Thymus (tissue), 11 donors: Measurements from ENCODE around the gene NMNAT3. TPM values are rescaled to one million over a fixed set of nuclear protein-coding genes. Genes with fewer than 3 reads are reported as not detected.

Source experiments
- DNase-seq, 9 donors: peaks; one replicate each; pipeline ENCODE4 v3.0.0-alpha.2; 2013; ENCODE audit warnings: low spot score in 9 of 9, low read depth in 6 of 9, missing footprints in 1 of 9
- H3K27ac ChIP-seq, 2 donors: one replicate each; pipeline ENCODE4 v1.5.1; 2013; ENCODE audit warnings: control low read depth in 1 of 2, low read depth in 1 of 2, low read length in 1 of 2, mild to moderate bottlenecking in 1 of 2, moderate library complexity in 1 of 2
- H3K27me3 ChIP-seq, 2 donors: one replicate each; pipeline ENCODE4 v1.5.1; 2013; ENCODE audit warnings: low read length in 1 of 2; ENCODE audit not compliant: control insufficient read depth in 2 of 2, insufficient read depth in 1 of 2
- H3K36me3 ChIP-seq, 2 donors: one replicate each; pipeline ENCODE4 v1.5.1; 2013; ENCODE audit warnings: low read length in 1 of 2, mild to moderate bottlenecking in 1 of 2, moderate library complexity in 1 of 2; ENCODE audit not compliant: control insufficient read depth in 2 of 2, insufficient read depth in 2 of 2
- H3K4me1 ChIP-seq, 2 donors: one replicate each; pipeline ENCODE4 v1.5.1; 2013; ENCODE audit warnings: low read length in 2 of 2; ENCODE audit not compliant: control insufficient read depth in 2 of 2, insufficient read depth in 2 of 2
- H3K4me3 ChIP-seq, 2 donors: one replicate each; pipeline ENCODE4 v1.5.1; 2013; ENCODE audit warnings: low read length in 2 of 2, control low read depth in 1 of 2, mild to moderate bottlenecking in 1 of 2
- H3K9me3 ChIP-seq, 2 donors: one replicate each; pipeline ENCODE4 v1.5.1; 2013; ENCODE audit warnings: low read length in 1 of 2, mild to moderate bottlenecking in 1 of 2; ENCODE audit not compliant: control insufficient read depth in 2 of 2, insufficient read depth in 1 of 2
- WGBS: extraction: QIAGEN DNeasy Blood & Tissue Kit; methylation state at CpG from one replicate; pipeline ENCODE4 v1.1.7; 2013; 5-methylcytosine and 5-hydroxymethylcytosine counted together
- polyA plus RNA-seq: library from polyadenylated mRNA; stranded (reverse); fragments of 200-250 nt; gene quantifications from one replicate; pipeline ENCODE4 v1.2.3, GENCODE V29; 2013
- total RNA-seq: library from RNA; stranded (reverse); fragments of 120-200 nt; gene quantifications from one replicate; pipeline ENCODE4 v1.2.4, GENCODE V29; 2013
- donor health status: healthy.

Gene NMNAT3
- total and polyA plus RNA-seq, 2 donors: 4.7 to 5.2 TPM

DNA sequence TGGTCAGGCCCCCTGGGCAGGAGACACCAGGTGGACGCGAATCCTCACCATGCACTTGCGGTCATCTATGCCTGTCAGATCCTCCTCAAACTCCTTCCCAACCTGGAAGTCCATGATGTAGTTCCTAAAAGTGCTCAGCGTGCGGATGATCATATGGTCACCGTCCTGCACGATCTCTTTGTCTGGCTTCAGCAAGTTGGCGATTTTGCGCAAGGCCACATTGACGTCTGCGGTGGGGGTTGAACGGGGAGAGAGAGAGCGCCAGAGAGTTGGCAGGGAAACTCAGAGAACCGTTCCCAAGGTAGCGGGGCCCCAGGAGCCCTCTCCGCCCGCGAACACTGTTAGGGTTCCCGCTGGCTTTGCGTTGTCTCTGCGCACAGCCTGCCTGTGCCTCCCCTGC lies 139.0 kb downstream of the NMNAT3 start:
- Histone ChIP-seq H3K36me3 (no peaks in the 10 kb centered on the region), H3K4me3 (no peak overlapping the region), H3K27me3 (peaks cover 16 to 60% of the 10 kb centered on the region in 2 donors), H3K27ac (no peak overlapping the region), H3K9me3 (no peaks in the 10 kb centered on the region), H3K4me1 (peaks cover 0 to 17% of the 10 kb centered on the region in 2 donors)
- DNase-seq: no peak
- 36% methylated on average over 21 of the region's 21 CpGs for WGBS

DNA sequence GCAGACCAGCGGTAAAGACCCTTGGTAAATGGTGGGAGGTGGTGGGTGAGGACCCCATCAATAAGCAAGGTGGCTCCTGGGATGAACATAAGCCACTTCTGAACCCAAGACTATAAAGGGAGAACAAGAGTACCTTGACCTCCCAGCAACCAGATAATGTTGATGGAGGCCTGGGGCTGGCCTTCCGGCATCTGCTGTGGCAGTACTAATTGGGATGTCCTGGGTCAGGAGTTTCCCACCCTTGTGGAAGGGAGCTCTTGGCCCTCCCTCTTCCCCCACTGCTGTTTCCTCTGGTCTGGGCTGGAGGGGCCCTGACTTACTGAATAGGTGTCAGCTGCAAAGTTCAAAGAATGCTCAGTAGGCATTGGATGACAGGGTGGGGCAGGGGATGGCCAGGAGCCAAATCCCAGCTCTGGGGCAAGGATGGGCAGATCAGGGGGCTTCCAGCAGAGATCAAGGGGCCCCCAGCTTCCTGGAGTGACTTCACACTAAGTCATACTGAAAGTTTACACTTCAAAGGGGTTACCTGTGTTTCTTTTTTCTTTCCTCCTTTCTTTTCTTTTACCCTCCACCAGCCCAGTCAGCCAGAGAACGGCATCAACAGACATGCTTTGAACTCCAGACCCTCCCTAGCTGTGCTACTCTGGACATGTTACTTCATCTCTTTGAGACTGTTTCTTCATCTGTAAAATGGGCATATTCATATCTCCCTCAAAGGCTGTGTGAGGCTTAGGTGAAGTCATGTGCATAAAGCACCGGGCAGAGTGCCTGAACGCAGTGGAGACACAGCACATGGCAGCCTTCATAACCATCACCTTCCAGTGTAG lies 139.8 kb downstream of the NMNAT3 start:
- H3K4me3 ChIP-seq: no peak overlapping the region
- no peaks in the 10 kb centered on the region for H3K36me3 ChIP-seq
- DNase-seq: no peak
- H3K9me3 ChIP-seq: no peaks in the 10 kb centered on the region
- no peak overlapping the region for H3K27ac ChIP-seq
- peaks cover 0 to 19% of the 10 kb centered on the region in 2 donors for H3K4me1 ChIP-seq
- WGBS: 88% methylated on average over 5 of the region's 5 CpGs
- peaks cover 16 to 60% of the 10 kb centered on the region in 2 donors for H3K27me3 ChIP-seq

DNA sequence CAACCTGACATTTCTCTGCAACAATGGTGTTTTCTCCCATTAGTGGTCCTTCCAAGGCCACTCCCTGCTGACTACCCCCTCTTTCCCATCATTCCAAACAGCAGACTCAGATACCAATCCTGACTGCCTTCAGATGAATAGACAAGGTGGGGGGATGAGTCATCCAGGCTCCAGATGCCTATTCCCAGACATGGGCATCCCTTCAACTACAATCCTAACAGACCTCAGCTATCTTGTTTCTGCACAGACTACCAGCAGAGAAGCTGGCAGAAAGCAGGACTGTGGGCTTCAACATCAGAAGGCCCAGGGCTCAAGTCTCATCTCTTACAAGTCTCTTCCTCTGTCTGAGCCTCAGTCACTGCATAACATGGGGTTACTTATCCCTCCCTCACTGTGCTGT lies 140.4 kb downstream of the NMNAT3 start:
- H3K4me1 ChIP-seq: peaks cover 0 to 19% of the 10 kb centered on the region in 2 donors
- peaks cover 16 to 60% of the 10 kb centered on the region in 2 donors for H3K27me3 ChIP-seq
- no peak overlapping the region for H3K27ac ChIP-seq

DNA sequence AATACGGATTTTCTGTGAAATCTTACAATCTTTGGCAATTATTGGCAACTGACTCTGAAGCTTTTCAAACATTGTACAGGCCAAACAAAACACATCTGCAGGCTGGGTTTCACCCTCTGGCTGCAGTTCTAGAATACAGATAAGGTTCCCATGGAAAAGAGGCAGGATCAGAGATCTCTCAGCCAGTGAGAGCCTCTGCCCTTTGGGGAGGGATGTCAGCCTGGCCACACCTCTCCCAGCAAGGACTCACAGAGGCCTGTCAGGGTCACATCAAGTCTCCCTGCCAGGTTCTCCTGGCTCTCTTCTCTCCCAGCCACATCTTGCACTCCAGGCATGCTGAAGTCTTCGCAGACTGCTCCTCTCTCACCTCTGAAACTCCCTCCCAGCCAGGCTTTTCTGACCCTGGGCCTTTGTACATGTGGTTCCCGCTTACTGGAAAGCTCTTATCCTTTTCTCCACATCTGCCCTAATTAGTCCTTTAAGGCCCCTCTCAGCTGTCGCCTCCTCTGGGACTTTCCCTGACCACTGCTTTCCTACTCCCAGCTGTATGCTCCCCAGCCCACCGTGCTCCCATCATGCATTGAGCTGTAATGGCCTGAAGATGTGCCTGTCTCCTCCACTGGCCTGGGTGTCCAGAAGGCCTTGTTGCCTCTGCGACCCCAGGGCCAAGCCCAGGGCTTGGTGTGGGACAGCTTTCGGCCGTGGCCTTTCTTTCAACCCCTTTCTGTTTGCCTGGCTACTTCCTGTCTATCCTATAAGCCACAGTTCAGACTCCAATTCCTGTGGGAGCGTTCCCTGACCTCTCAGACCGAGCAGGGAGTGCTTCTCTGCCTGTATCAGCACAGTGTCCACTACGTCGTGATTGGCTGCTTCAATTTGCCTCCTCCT lies 142.5 kb downstream of the NMNAT3 start:
- DNase-seq: no peak
- WGBS: 92% methylated on average over 12 of the region's 12 CpGs
- no peak overlapping the region for H3K4me3 ChIP-seq
- H3K9me3 ChIP-seq: no peaks in the 10 kb centered on the region
- H3K27ac ChIP-seq: peak overlapping the region in 1 of 2 donors; percentile 47
- no peaks in the 10 kb centered on the region for H3K36me3 ChIP-seq
- peaks cover 0 to 19% of the 10 kb centered on the region in 2 donors for H3K4me1 ChIP-seq
- H3K27me3 ChIP-seq: peaks cover 16 to 40% of the 10 kb centered on the region in 2 donors

More for the DNA sequence above, 140.4 kb downstream of the NMNAT3 start:
- DNase-seq: no peak
- no peaks in the 10 kb centered on the region for H3K36me3 ChIP-seq
- no peaks in the 10 kb centered on the region for H3K9me3 ChIP-seq
- H3K4me3 ChIP-seq: no peak overlapping the region

DNA sequence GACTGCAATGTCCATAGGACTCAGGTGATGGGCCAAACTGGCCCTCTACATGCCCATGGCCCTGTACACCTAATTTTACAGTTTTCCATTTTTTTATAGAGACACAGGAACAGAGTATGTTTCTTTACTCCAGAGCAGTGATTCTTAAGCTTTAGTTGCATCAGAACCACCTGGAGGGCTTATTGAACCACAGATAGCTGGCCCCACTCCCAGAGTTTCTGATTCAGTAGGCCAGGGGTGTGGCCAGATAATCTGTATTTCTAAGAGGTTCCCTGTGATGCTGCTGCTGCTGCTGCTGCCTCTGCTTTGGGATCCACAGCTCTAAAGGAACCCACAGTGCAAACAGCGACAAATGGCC lies 143.3 kb downstream of the NMNAT3 start:
- H3K4me1 ChIP-seq: peaks cover 0 to 19% of the 10 kb centered on the region in 2 donors
- peak overlapping the region in 1 of 2 donors; percentile 26 for H3K27ac ChIP-seq
- DNase-seq: no peak
- no peaks in the 10 kb centered on the region for H3K9me3 ChIP-seq
- WGBS: 95% methylated on average over 1 of the region's 1 CpG
- H3K4me3 ChIP-seq: no peak overlapping the region
- H3K27me3 ChIP-seq: peaks cover 11 to 32% of the 10 kb centered on the region in 2 donors
- H3K36me3 ChIP-seq: no peaks in the 10 kb centered on the region

DNA sequence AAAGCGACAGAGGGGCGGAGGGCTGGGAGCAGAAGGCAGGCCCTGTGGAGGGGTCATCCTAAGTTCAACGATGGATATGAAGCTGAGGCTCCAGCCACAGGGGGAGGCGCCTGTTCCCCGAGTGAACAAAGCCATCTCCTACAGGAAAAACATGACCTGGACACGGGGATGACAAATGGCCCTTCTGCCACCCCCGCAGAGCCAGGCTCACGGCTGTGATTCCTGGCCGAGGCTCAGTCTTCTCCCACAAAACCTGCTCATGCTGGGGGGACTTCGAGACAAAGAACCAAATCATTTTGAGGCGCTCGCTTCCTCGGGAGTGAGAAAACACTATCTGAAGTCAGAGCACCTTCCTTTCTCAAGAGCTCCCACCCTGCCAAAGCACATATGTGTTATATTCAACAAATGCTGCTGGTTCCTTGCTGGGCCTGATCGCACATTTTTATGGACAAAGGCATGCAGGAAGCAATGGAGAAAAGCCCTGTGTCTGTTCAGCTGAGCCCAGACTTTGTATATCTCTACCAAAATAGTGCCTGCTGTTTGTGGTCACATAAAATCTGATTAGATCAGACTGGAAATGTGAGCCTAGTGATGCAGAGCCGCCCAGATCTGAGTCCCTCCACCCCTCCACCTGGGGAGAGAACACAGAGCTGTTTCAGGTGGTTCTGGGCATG lies 143.9 kb downstream of the NMNAT3 start:
- 81% methylated on average over 15 of the region's 15 CpGs for WGBS
- H3K27me3 ChIP-seq: peaks cover 6 to 26% of the 10 kb centered on the region in 2 donors
- no peaks in the 10 kb centered on the region for H3K9me3 ChIP-seq
- peaks cover 0 to 19% of the 10 kb centered on the region in 2 donors for H3K4me1 ChIP-seq
- no peaks in the 10 kb centered on the region for H3K36me3 ChIP-seq
- no peak overlapping the region for H3K4me3 ChIP-seq
- DNase-seq: no peak
- peak overlapping the region in 1 of 2 donors; percentile 26 for H3K27ac ChIP-seq

DNA sequence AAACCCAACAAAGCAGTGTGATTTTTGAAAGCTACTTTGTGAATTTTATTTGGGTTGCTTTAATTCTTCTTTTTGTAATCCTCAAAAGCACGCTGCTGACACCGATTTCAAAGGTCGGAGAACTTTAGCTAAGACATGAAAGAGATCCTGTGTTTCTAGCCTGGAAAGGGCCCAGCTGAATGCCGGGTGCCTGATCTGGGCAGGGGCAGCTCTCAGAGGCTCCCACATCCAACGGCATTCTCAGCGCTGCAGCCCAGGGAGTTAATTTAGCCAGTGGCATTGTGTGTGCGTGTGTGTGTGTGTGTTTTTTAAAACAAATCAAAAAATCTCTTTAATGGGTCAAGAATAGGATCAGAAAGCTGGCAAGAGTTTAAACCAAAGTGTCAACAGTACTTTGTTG lies 144.8 kb downstream of the NMNAT3 start:
- 93% methylated on average over 7 of the region's 7 CpGs for WGBS

DNA sequence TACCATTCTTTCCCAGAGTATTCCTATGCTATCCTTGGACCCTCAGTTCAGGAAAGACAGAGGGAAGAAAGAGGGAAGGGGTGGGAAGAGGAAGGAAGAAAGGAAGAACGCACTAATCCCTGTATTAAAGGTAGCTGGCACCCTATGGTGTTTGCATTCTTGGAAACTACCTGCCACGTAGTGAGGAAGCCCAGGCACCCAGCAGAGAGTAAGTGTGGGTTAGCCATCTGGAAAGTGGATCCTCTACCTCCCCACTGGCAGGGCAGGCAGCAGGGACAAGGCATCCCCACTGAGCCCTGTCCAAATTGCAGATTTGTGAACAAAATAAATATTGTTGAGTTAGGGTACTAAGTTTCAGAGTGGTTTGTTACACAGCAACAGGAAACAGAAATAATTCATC lies 147.1 kb downstream of the NMNAT3 start:
- Histone ChIP-seq H3K4me1 (peaks cover 0 to 15% of the 10 kb centered on the region in 2 donors), H3K27me3 (no peaks in the 10 kb centered on the region), H3K9me3 (no peaks in the 10 kb centered on the region), H3K27ac (no peak overlapping the region), H3K36me3 (no peaks in the 10 kb centered on the region), H3K4me3 (no peak overlapping the region)
- no peak for DNase-seq
- WGBS: 89% methylated on average over 2 of the region's 2 CpGs

More for the DNA sequence above, 144.8 kb downstream of the NMNAT3 start:
- Histone ChIP-seq H3K4me3 (no peak overlapping the region), H3K4me1 (peaks cover 0 to 19% of the 10 kb centered on the region in 2 donors), H3K36me3 (no peaks in the 10 kb centered on the region), H3K9me3 (no peaks in the 10 kb centered on the region), H3K27me3 (peaks cover 0 to 17% of the 10 kb centered on the region in 2 donors), H3K27ac (no peak overlapping the region)
- DNase-seq: no peak
